ENCODE measurements around the gene CSF1R. TPM values are rescaled to one million over a fixed set of nuclear protein-coding genes. Genes with fewer than 3 reads are reported as not detected.

Gene CSF1R
- polyA plus RNA-seq, 1 donor (not counting 4 experiments of a cell fraction or from before 2014, with no cell fraction given): not detected

- H4K20me1 ChIP-seq (ENCODE audit: control insufficient read depth, extremely low read depth, insufficient read depth, low read length): no peaks in the 10 kb centered on the region
- no peak overlapping the region for H2AFZ ChIP-seq (ENCODE audit: control insufficient read depth, low read length)
- TF ChIP-seq, protein P1, sequence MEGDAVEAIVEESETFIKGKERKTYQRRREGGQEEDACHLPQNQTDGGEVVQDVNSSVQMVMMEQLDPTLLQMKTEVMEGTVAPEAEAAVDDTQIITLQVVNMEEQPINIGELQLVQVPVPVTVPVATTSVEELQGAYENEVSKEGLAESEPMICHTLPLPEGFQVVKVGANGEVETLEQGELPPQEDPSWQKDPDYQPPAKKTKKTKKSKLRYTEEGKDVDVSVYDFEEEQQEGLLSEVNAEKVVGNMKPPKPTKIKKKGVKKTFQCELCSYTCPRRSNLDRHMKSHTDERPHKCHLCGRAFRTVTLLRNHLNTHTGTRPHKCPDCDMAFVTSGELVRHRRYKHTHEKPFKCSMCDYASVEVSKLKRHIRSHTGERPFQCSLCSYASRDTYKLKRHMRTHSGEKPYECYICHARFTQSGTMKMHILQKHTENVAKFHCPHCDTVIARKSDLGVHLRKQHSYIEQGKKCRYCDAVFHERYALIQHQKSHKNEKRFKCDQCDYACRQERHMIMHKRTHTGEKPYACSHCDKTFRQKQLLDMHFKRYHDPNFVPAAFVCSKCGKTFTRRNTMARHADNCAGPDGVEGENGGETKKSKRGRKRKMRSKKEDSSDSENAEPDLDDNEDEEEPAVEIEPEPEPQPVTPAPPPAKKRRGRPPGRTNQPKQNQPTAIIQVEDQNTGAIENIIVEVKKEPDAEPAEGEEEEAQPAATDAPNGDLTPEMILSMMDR (optimal IDR thresholded peaks at IDR 0.05 in 1 of 3, IDR thresholded peaks at IDR 0.05 in 1 of 3, conservative IDR thresholded peaks at IDR 0.05 in 1 of 3; ENCODE audit: extremely low read depth in 1 of 3, insufficient read depth in 2 of 3, low read length in 3 of 3): no peak
- no peak for TF ChIP-seq EZH2 (IDR thresholded peaks at IDR 0.05; ENCODE audit: low read length)
- dilution Hi-C loops (cut with MboI; ENCODE audit: extremely low pct_ligation_motif_present, low sequenced_read_pairs): no loop called here
- peaks cover 40% of the 10 kb centered on the region for H3K4me1 ChIP-seq (ENCODE audit: control insufficient read depth, extremely low read depth, insufficient read depth, low read length)
- no peak overlapping the region for H3K4me3 ChIP-seq (ENCODE audit: control insufficient read depth in 2 of 3, extremely low read depth in 1 of 3, insufficient read depth in 2 of 3, low read depth in 1 of 3, low read length in 3 of 3)
- H3K27me3 ChIP-seq (ENCODE audit: control insufficient read depth, extremely low read depth, insufficient read depth, low read length): no peaks in the 10 kb centered on the region
- peak overlapping the region; percentile 56 for H3K27ac ChIP-seq (ENCODE audit: control insufficient read depth, insufficient read depth, low read length)
- peaks cover 8% of the 10 kb centered on the region for H3K9me3 ChIP-seq (ENCODE audit: control insufficient read depth, low read depth, low read length)
- H3K4me2 ChIP-seq (ENCODE audit: control insufficient read depth, extremely low read depth, insufficient read depth, low read depth, low read length): peak overlapping the region; percentile 20
- DNase-seq (ENCODE audit: low read depth, low spot score) (no peak), FAIRE-seq (peak; percentile 71)
- H3K9me1 ChIP-seq (ENCODE audit: control insufficient read depth, extremely low read depth, insufficient read depth, low read length): no peaks in the 10 kb centered on the region
- no peak overlapping the region for H3K9ac ChIP-seq (ENCODE audit: control insufficient read depth, extremely low read depth, insufficient read depth, low read length)
- peaks cover 24 to 32% of the 10 kb centered on the region in 2 experiments for H3K36me3 ChIP-seq (ENCODE audit: control insufficient read depth in 2 of 2, extremely low read depth in 1 of 2, insufficient read depth in 2 of 2, low read length in 2 of 2)
- peaks cover 21% of the 10 kb centered on the region for H3K79me2 ChIP-seq (ENCODE audit: control insufficient read depth, insufficient read depth, low read length)
Observed at GRCh38 chr5:150017226-150018005, 68.9 kb downstream of the CSF1R start.

DNA sequence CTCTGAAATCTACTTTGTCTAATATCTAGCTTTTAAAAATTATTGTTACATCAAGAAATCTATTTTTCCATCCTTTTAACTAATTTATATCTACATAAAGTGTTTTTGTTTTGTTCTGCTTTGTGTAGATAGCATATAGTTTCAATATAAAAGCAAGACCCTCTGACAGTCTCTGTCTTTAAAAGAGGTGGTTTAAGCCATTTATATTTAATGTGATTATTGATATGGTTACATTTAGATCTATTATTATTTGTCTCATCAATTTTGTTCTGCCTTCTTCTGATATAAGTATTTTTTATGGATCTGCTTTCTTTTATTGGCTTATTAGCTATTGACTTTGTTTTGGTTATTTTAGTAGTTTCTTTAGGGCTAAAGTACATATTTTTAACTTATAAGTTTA is 69.8 kb downstream of the CSF1R start:
- no peak for FAIRE-seq
- Histone ChIP-seq H3K9ac (ENCODE audit: control insufficient read depth, extremely low read depth, insufficient read depth, low read length) (no peak overlapping the region), H3K4me2 (ENCODE audit: control insufficient read depth, extremely low read depth, insufficient read depth, low read depth, low read length) (no peak overlapping the region), H3K4me1 (ENCODE audit: control insufficient read depth, extremely low read depth, insufficient read depth, low read length) (peaks cover 35% of the 10 kb centered on the region), H3K4me3 (ENCODE audit: control insufficient read depth in 2 of 3, extremely low read depth in 1 of 3, insufficient read depth in 2 of 3, low read depth in 1 of 3, low read length in 3 of 3) (no peak overlapping the region), H2AFZ (ENCODE audit: control insufficient read depth, low read length) (no peak overlapping the region), H3K9me3 (ENCODE audit: control insufficient read depth, low read depth, low read length) (peaks cover 8% of the 10 kb centered on the region), H3K79me2 (ENCODE audit: control insufficient read depth, insufficient read depth, low read length) (peaks cover 21% of the 10 kb centered on the region), H4K20me1 (ENCODE audit: control insufficient read depth, extremely low read depth, insufficient read depth, low read length) (no peaks in the 10 kb centered on the region), H3K27me3 (ENCODE audit: control insufficient read depth, extremely low read depth, insufficient read depth, low read length) (no peaks in the 10 kb centered on the region), H3K9me1 (ENCODE audit: control insufficient read depth, extremely low read depth, insufficient read depth, low read length) (no peaks in the 10 kb centered on the region), H3K27ac (ENCODE audit: control insufficient read depth, insufficient read depth, low read length) (no peak overlapping the region), H3K36me3 (ENCODE audit: control insufficient read depth in 2 of 2, extremely low read depth in 1 of 2, insufficient read depth in 2 of 2, low read length in 2 of 2) (peaks cover 30 to 36% of the 10 kb centered on the region in 2 experiments)
- no peak for TF ChIP-seq EZH2 (IDR thresholded peaks at IDR 0.05; ENCODE audit: low read length)
- TF ChIP-seq, protein P1 (optimal IDR thresholded peaks at IDR 0.05 in 1 of 3, IDR thresholded peaks at IDR 0.05 in 1 of 3, conservative IDR thresholded peaks at IDR 0.05 in 1 of 3; ENCODE audit: extremely low read depth in 1 of 3, insufficient read depth in 2 of 3, low read length in 3 of 3): no peak
- dilution Hi-C loops (cut with MboI; ENCODE audit: extremely low pct_ligation_motif_present, low sequenced_read_pairs): no loop called here
- no peak for DNase-seq (ENCODE audit: low read depth, low spot score)
